ENCODE data around the gene TANC2. TPM values are rescaled to one million over a fixed set of nuclear protein-coding genes. Genes with fewer than 3 reads are reported as not detected.

TANC2 gene
- total and polyA plus RNA-seq, 2 of the 8 experiments (the other 6 are each of a cell fraction or from before 2014, with no cell fraction given): 5.7 to 21.9 TPM

DNA sequence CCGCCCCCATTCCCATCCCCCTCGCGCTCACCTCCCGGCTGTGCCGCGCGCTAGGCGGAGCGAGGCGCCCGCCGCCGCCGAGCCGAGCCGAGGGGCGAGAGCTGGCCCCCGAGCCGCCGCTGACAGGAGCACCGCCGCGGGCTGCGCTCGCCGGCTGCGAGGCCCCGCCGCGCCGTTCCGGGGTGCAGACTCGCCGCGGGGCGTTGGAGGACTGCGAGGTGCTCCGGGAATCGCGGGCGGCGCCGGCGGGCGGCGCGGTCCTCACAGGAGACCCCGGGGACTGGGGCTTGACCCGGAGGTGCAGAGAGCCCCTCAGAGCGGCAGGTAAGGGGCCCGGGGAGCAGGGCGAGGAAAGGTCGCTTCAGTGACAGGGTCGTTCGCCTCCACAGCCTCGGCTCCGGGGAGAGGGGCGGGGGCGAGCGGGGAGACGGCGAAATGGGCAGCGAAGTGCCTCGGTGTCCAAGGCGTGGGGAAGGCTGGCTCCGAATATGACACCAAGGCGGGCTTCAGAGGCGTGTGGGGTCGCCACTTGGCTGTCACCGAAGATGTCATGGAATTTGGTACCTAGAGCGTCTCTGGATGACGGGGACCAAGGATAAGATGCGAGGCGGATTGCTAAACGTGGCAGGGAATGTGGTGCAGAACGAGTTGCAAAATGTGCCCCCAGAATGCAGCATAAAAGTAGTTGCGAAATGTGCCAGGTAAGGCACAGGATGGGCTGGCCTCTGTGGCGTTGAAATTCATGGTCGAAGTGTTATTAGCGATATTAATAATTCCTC lies 580 bp downstream of the TANC2 start (continued):
- TF ChIP-seq, protein P1, sequence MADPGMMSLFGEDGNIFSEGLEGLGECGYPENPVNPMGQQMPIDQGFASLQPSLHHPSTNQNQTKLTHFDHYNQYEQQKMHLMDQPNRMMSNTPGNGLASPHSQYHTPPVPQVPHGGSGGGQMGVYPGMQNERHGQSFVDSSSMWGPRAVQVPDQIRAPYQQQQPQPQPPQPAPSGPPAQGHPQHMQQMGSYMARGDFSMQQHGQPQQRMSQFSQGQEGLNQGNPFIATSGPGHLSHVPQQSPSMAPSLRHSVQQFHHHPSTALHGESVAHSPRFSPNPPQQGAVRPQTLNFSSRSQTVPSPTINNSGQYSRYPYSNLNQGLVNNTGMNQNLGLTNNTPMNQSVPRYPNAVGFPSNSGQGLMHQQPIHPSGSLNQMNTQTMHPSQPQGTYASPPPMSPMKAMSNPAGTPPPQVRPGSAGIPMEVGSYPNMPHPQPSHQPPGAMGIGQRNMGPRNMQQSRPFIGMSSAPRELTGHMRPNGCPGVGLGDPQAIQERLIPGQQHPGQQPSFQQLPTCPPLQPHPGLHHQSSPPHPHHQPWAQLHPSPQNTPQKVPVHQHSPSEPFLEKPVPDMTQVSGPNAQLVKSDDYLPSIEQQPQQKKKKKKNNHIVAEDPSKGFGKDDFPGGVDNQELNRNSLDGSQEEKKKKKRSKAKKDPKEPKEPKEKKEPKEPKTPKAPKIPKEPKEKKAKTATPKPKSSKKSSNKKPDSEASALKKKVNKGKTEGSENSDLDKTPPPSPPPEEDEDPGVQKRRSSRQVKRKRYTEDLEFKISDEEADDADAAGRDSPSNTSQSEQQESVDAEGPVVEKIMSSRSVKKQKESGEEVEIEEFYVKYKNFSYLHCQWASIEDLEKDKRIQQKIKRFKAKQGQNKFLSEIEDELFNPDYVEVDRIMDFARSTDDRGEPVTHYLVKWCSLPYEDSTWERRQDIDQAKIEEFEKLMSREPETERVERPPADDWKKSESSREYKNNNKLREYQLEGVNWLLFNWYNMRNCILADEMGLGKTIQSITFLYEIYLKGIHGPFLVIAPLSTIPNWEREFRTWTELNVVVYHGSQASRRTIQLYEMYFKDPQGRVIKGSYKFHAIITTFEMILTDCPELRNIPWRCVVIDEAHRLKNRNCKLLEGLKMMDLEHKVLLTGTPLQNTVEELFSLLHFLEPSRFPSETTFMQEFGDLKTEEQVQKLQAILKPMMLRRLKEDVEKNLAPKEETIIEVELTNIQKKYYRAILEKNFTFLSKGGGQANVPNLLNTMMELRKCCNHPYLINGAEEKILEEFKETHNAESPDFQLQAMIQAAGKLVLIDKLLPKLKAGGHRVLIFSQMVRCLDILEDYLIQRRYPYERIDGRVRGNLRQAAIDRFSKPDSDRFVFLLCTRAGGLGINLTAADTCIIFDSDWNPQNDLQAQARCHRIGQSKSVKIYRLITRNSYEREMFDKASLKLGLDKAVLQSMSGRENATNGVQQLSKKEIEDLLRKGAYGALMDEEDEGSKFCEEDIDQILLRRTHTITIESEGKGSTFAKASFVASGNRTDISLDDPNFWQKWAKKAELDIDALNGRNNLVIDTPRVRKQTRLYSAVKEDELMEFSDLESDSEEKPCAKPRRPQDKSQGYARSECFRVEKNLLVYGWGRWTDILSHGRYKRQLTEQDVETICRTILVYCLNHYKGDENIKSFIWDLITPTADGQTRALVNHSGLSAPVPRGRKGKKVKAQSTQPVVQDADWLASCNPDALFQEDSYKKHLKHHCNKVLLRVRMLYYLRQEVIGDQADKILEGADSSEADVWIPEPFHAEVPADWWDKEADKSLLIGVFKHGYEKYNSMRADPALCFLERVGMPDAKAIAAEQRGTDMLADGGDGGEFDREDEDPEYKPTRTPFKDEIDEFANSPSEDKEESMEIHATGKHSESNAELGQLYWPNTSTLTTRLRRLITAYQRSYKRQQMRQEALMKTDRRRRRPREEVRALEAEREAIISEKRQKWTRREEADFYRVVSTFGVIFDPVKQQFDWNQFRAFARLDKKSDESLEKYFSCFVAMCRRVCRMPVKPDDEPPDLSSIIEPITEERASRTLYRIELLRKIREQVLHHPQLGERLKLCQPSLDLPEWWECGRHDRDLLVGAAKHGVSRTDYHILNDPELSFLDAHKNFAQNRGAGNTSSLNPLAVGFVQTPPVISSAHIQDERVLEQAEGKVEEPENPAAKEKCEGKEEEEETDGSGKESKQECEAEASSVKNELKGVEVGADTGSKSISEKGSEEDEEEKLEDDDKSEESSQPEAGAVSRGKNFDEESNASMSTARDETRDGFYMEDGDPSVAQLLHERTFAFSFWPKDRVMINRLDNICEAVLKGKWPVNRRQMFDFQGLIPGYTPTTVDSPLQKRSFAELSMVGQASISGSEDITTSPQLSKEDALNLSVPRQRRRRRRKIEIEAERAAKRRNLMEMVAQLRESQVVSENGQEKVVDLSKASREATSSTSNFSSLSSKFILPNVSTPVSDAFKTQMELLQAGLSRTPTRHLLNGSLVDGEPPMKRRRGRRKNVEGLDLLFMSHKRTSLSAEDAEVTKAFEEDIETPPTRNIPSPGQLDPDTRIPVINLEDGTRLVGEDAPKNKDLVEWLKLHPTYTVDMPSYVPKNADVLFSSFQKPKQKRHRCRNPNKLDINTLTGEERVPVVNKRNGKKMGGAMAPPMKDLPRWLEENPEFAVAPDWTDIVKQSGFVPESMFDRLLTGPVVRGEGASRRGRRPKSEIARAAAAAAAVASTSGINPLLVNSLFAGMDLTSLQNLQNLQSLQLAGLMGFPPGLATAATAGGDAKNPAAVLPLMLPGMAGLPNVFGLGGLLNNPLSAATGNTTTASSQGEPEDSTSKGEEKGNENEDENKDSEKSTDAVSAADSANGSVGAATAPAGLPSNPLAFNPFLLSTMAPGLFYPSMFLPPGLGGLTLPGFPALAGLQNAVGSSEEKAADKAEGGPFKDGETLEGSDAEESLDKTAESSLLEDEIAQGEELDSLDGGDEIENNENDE (IDR thresholded peaks at IDR 0.05; ENCODE audit: insufficient replicate concordance, low read length): no peak
- TF ChIP-seq TEAD4 (IDR thresholded peaks at IDR 0.05; ENCODE audit: low read depth, low read length) (0 out of 2 replicates have a peak, but pooled peaks have one; percentile 22), CEBPB (IDR thresholded peaks at IDR 0.05; ENCODE audit: low read depth, low read length) (peak; percentile 86), CHD2 (IDR thresholded peaks at IDR 0.05; ENCODE audit: low read length) (no peak), BCL11A (IDR thresholded peaks at IDR 0.05; ENCODE audit: low read depth in 2 of 2, low read length in 2 of 2) (no peak), CBX8 (IDR thresholded peaks at IDR 0.05; ENCODE audit: borderline replicate concordance, low read depth, low read length) (no peak), CREB1 (IDR thresholded peaks at IDR 0.05) (no peak), GABPA (IDR thresholded peaks at IDR 0.05; ENCODE audit: borderline replicate concordance, insufficient read depth, low read length) (no peak), RBBP5 (IDR thresholded peaks at IDR 0.05; ENCODE audit: borderline replicate concordance, low read depth, low read length) (no peak), MAX (IDR thresholded peaks at IDR 0.05) (no peak), POLR2AphosphoS5 (IDR thresholded peaks at IDR 0.05; ENCODE audit: low read depth, low read length) (no peak)

Measured in H1 (cell line).